ENCODE results near the gene FETUB. TPM values are rescaled to one million over a fixed set of nuclear protein-coding genes. Genes with fewer than 3 reads are reported as not detected.

The FETUB gene
- polyA plus RNA-seq, 3 donors: not detected

DNA sequence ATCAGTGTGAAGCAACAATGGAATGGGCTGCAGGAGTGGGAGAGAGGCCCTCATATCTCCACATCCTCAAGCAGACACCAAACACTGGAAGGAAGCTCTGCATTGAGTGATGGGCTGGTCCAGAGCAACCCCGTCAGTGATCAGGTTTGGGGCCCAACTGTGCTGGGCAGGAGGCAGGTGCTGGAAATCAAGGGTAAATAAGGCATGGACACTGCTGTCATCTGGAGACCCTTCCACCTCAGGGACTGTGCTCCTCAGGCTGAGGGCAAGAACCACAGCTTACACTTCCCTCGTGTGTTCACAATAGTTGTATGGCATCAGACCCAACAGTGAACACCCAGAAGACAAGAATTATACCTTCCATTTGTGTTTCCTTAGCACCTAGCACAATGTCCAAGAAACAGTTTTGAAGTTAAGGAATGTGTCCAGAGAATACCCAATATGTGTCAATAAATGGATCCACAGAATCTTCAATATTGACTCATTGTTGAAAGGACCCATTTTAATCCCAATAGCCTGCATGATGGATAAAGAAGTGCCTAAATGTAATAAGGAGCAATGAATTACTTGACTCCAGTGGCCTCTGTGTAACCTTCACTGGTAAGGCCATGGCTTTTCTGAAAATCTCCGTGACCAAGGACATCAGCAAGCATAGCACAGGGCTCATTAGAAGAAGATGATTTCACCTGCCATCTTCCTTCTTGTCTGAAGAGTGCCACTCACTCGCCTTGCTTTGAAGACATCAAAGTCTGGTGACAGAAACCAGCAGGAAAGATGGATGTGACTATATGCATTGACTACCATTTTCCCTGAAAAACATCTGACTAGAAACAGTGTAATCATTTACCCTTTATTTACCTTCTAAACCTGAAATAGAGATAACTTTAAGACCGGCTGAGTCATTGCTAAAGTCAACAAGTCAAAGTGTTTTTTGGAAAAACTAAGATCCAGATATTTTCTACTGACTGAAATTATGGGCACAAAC lies 34.3 kb upstream of the FETUB start:
- TF ChIP-seq, protein P1, sequence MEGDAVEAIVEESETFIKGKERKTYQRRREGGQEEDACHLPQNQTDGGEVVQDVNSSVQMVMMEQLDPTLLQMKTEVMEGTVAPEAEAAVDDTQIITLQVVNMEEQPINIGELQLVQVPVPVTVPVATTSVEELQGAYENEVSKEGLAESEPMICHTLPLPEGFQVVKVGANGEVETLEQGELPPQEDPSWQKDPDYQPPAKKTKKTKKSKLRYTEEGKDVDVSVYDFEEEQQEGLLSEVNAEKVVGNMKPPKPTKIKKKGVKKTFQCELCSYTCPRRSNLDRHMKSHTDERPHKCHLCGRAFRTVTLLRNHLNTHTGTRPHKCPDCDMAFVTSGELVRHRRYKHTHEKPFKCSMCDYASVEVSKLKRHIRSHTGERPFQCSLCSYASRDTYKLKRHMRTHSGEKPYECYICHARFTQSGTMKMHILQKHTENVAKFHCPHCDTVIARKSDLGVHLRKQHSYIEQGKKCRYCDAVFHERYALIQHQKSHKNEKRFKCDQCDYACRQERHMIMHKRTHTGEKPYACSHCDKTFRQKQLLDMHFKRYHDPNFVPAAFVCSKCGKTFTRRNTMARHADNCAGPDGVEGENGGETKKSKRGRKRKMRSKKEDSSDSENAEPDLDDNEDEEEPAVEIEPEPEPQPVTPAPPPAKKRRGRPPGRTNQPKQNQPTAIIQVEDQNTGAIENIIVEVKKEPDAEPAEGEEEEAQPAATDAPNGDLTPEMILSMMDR (IDR thresholded peaks at IDR 0.05): no peak
- intact Hi-C loops (cut with micrococcal nuclease): no loop called here

DNA sequence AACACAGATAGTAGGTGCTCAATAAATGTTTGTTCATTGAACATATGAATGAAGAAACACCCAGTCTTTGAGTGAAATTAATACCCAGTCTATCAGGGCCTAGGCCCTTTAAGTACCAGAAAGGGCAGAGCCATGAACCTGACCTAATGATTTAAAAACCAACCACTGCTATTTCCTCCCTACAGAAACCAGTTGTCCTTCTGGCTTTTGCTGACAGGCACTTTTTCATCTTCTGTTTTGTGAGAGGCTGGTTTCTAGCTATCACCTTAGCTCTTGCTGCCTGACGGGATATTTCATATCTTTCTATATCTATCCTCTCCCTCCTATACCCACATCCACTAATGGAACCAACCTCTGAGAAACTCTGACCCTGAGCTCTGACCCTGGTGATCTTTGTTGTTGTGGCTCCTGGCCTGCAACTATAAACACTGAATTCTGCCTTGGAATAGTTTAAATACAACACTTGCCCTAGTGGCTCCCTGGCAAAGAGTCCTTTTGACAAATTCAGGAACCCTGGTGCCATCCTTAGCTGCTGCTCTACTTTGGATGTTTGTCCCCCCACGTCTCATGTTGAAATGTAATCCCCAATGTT lies 31.5 kb upstream of the FETUB start:
- peaks cover 0 to 4% of the 10 kb centered on the region in 2 donors for H3K27me3 ChIP-seq (ENCODE audit: control insufficient read depth in 2 of 2, insufficient read depth in 2 of 2, low read length in 2 of 2)
- 100% methylated on average over 2 of the region's 2 CpGs for WGBS (ENCODE audit: insufficient coverage)
- intact Hi-C loops (cut with micrococcal nuclease): no loop called here
- Mint-ChIP-seq H3K4me3 (no peak overlapping the region), H3K4me1 (no peaks in the 10 kb centered on the region), H3K36me3 (no peaks in the 10 kb centered on the region), H3K27ac (no peak overlapping the region), H3K27me3 (ENCODE audit: low read depth in 3 of 3) (peaks cover 8 to 14% (median 13%) of the 10 kb centered on the region in 3 donors), H3K9me3 (peaks cover 0 to 5% (median 0%) of the 10 kb centered on the region in 7 donors)
- H3K9me3 ChIP-seq (replicated peaks in 1 of 2; ENCODE audit: control insufficient read depth in 1 of 2, insufficient read depth in 1 of 2, low read length in 2 of 2): no peaks in the 10 kb centered on the region
- H2AFZ ChIP-seq (ENCODE audit: insufficient read depth, low read depth, low read length, poor library complexity, severe bottlenecking): no peak overlapping the region
- no peak overlapping the region for H3K4me3 ChIP-seq (replicated peaks in 1 of 3; ENCODE audit: low read depth in 2 of 3, low read length in 3 of 3)
- no peaks in the 10 kb centered on the region for H4K20me1 ChIP-seq (ENCODE audit: insufficient read depth, low read length)
- no peak overlapping the region for H3K4me2 ChIP-seq (replicated peaks; ENCODE audit: extremely low read depth, low read length, poor library complexity, severe bottlenecking)
- TF ChIP-seq, protein P1 (IDR thresholded peaks at IDR 0.05): no peak
- no peak for DNase-seq
- no peaks in the 10 kb centered on the region for H3K4me1 ChIP-seq (ENCODE audit: control insufficient read depth in 1 of 2, insufficient read depth in 2 of 2, low read length in 2 of 2)
- no peak overlapping the region for H3K9ac ChIP-seq (ENCODE audit: insufficient read depth, low read length, poor library complexity, severe bottlenecking)
- no peak overlapping the region for H3K27ac ChIP-seq (ENCODE audit: low read depth in 1 of 2, low read length in 2 of 2)
- H3K36me3 ChIP-seq (replicated peaks in 1 of 2; ENCODE audit: control insufficient read depth in 1 of 2, insufficient read depth in 2 of 2, low read length in 2 of 2): no peaks in the 10 kb centered on the region
- no peaks in the 10 kb centered on the region for H3K79me2 ChIP-seq (ENCODE audit: insufficient read depth, low read length)

More for the DNA sequence above, 34.3 kb upstream of the FETUB start:
- no peaks in the 10 kb centered on the region for H3K27me3 ChIP-seq (ENCODE audit: control insufficient read depth in 2 of 2, insufficient read depth in 2 of 2, low read length in 2 of 2)
- no peak overlapping the region for H3K9ac ChIP-seq (ENCODE audit: insufficient read depth, low read length, poor library complexity, severe bottlenecking)
- no peak overlapping the region for H3K4me2 ChIP-seq (replicated peaks; ENCODE audit: extremely low read depth, low read length, poor library complexity, severe bottlenecking)
- H2AFZ ChIP-seq (ENCODE audit: insufficient read depth, low read depth, low read length, poor library complexity, severe bottlenecking): no peak overlapping the region
- no peaks in the 10 kb centered on the region for H3K36me3 ChIP-seq (replicated peaks in 1 of 2; ENCODE audit: control insufficient read depth in 1 of 2, insufficient read depth in 2 of 2, low read length in 2 of 2)
- no peaks in the 10 kb centered on the region for H3K36me3 Mint-ChIP-seq
- no peak for DNase-seq
- H3K79me2 ChIP-seq (ENCODE audit: insufficient read depth, low read length): no peaks in the 10 kb centered on the region
- H3K4me3 Mint-ChIP-seq: no peak overlapping the region
- H3K9me3 Mint-ChIP-seq: peaks cover 0 to 5% (median 0%) of the 10 kb centered on the region in 7 donors
- no peaks in the 10 kb centered on the region for H3K4me1 Mint-ChIP-seq
- no peak overlapping the region for H3K27ac Mint-ChIP-seq
- no peaks in the 10 kb centered on the region for H3K4me1 ChIP-seq (ENCODE audit: control insufficient read depth in 1 of 2, insufficient read depth in 2 of 2, low read length in 2 of 2)
- no peaks in the 10 kb centered on the region for H3K9me3 ChIP-seq (replicated peaks in 1 of 2; ENCODE audit: control insufficient read depth in 1 of 2, insufficient read depth in 1 of 2, low read length in 2 of 2)
- peaks cover 1 to 7% (median 1%) of the 10 kb centered on the region in 3 donors for H3K27me3 Mint-ChIP-seq (ENCODE audit: low read depth in 3 of 3)
- H3K27ac ChIP-seq (ENCODE audit: low read depth in 1 of 2, low read length in 2 of 2): no peak overlapping the region
- H3K4me3 ChIP-seq (replicated peaks in 1 of 3; ENCODE audit: low read depth in 2 of 3, low read length in 3 of 3): no peak overlapping the region
- no peaks in the 10 kb centered on the region for H4K20me1 ChIP-seq (ENCODE audit: insufficient read depth, low read length)
- WGBS (ENCODE audit: insufficient coverage): 90% methylated on average over 4 of the region's 5 CpGs

Data from CD14-positive monocyte (primary cell).